PC-3 (cell line): ENCODE measurements around the gene ZBTB7C.

ENCODE experiments used
- CTCF ChIP-seq: fragments of 300-600 bp; sonication (generic); conservative IDR thresholded peaks from 2 replicates; pipeline ENCODE4 v1.5.1; 2017; ENCODE audit warnings: antibody characterized with exemption, low read depth, mild to moderate bottlenecking, low read length
- EZH2 ChIP-seq: fragments of 300-600 bp; sonication (generic); IDR thresholded peaks from one replicate; pipeline ENCODE4 v1.6.1; 2017; ENCODE audit warnings: antibody characterized with exemption, mild to moderate bottlenecking, low read length; ENCODE audit not compliant: unreplicated experiment
- EZH2phosphoT487 ChIP-seq: fragments of 300-600 bp; sonication (generic); IDR thresholded peaks from 2 replicates; pipeline ENCODE4 v1.6.1; 2018; ENCODE audit warnings: mild to moderate bottlenecking, antibody characterized with exemption, low read length, borderline replicate concordance

GRCh38 chr18:48359626-48360025 is 49.6 kb downstream of the ZBTB7C start:
- TF ChIP-seq EZH2 (no peak), CTCF (no peak), EZH2phosphoT487 (no peak)
